K562 (cell line): Measurements from ENCODE around the gene E2F1. TPM values are rescaled to one million over a fixed set of nuclear protein-coding genes. Genes with fewer than 3 reads are reported as not detected.

Experiments
- ATAC-seq: fragments of 200-7000 bp; cut with Tn5 transposase; 3 replicates; pipeline ENCODE4 v1.9.1; 2020; ENCODE audit warnings: moderate library complexity
- BruUV-seq: library from RNA; stranded (reverse); fragments of 400-500 nt; replicated peaks from 2 replicates; lab custom pipeline; 2021; lab: Mats Ljungman, UMichigan
- CTCF ChIA-PET: fragments of 300-600 bp; formaldehyde crosslinking; extraction: SDS; loops from one replicate; lab custom pipeline; 2021; ENCODE audit warnings: low intra/inter-chr PET ratio; lab: Yijun Ruan, JAX
- POLR2A ChIA-PET: fragments of 300-600, 350-650 bp; sonication (Branson Sonifier 250); formaldehyde crosslinking; extraction: SDS; loops from one replicate; lab custom pipeline; 2021; ENCODE audit warnings: antibody characterized with exemption, inconsistent platforms; lab: Yijun Ruan, JAX
- DNase-seq, 4 experiments: peaks; one replicate each; pipeline versions ENCODE4 v3.0.0 to v3.0.0-alpha.2; 2011 to 2018; ENCODE audit warnings: low spot score in 3 of 4, mixed read lengths in 3 of 4; ENCODE audit errors: extremely low read depth in 1 of 4
- FAIRE-seq: peaks from 2 replicates; lab custom pipeline; 2011; peaks lifted over from hg19 to GRCh38; lab: Jason Lieb, UNC
- H2AFZ ChIP-seq: 2 replicates; pipeline ENCODE4 v1.6.0; 2011; ENCODE audit warnings: low read depth, low read length, control low read depth, inconsistent platforms
- H3K27ac ChIP-seq: fragments of 200-600 bp; 3 replicates; pipeline ENCODE4 v1.8.0; 2011; ENCODE audit warnings: low read depth, mild to moderate bottlenecking, control low read depth, inconsistent platforms, low read length, moderate library complexity, mixed read lengths; ENCODE audit errors: extremely low read depth
- H3K27me3 ChIP-seq, 2 experiments: fragments of 300-600 bp in 1 of 2; 2 replicates in 1 of 2; 3 replicates in 1 of 2; pipeline versions ENCODE4 v1.6.0 to v1.8.0; 2011; ENCODE audit warnings: inconsistent platforms in 2 of 2, low read length in 2 of 2, mild to moderate bottlenecking in 1 of 2, mixed read lengths in 1 of 2, moderate library complexity in 1 of 2; ENCODE audit not compliant: control insufficient read depth in 2 of 2, insufficient read depth in 2 of 2
- H3K36me3 ChIP-seq: fragments of 300-600 bp; 3 replicates; pipeline ENCODE4 v1.8.0; 2011; ENCODE audit warnings: mild to moderate bottlenecking, low read length, inconsistent platforms; ENCODE audit not compliant: control insufficient read depth, insufficient read depth
- H3K4me1 ChIP-seq, 2 experiments: fragments of 200-600 bp in 1 of 2; replicated peaks in 1 of 2; 2 replicates in 1 of 2; 3 replicates in 1 of 2; pipeline versions ENCODE4 v1.5.1 to v1.8.0; 2011; ENCODE audit warnings: inconsistent platforms in 2 of 2, low read length in 2 of 2, mild to moderate bottlenecking in 1 of 2, mixed read lengths in 1 of 2, moderate library complexity in 1 of 2; ENCODE audit not compliant: control insufficient read depth in 2 of 2, insufficient read depth in 2 of 2
- H3K4me2 ChIP-seq: 2 replicates; pipeline ENCODE4 v1.6.1; 2011; ENCODE audit warnings: low read length, control low read depth, inconsistent platforms, mixed read lengths; ENCODE audit not compliant: insufficient read depth
- H3K4me3 ChIP-seq: fragments of 200-600 bp; sonication (generic), shearing (Covaris generic); 2 replicates; pipeline ENCODE4 v1.5.1; 2016; ENCODE audit warnings: control low read depth, inconsistent platforms
- H3K79me2 ChIP-seq: fragments of 200-600 bp; 3 replicates; pipeline ENCODE4 v1.8.0; 2011; ENCODE audit warnings: low read length, inconsistent platforms; ENCODE audit not compliant: control insufficient read depth, insufficient read depth
- H3K9ac ChIP-seq, 2 experiments: 2 replicates each; pipeline versions ENCODE4 v1.6.0 to v1.6.1; 2011; ENCODE audit warnings: low read depth in 2 of 2, low read length in 2 of 2, control low read depth in 1 of 2, inconsistent platforms in 1 of 2, mild to moderate bottlenecking in 1 of 2, mixed read lengths in 1 of 2; ENCODE audit not compliant: insufficient read depth in 1 of 2
- H3K9me1 ChIP-seq: one replicate; pipeline ENCODE4 v1.6.0; 2011; ENCODE audit warnings: inconsistent platforms, mild to moderate bottlenecking, low read length, moderate library complexity; ENCODE audit not compliant: control insufficient read depth, insufficient read depth
- H3K9me3 ChIP-seq: replicated peaks from 2 replicates; pipeline ENCODE4 v1.5.1; 2011; ENCODE audit warnings: low read depth, low read length, inconsistent platforms; ENCODE audit not compliant: control insufficient read depth, insufficient read depth
- H4K20me1 ChIP-seq: replicated peaks from 2 replicates; pipeline ENCODE4 v1.6.1; 2011; ENCODE audit warnings: low read length, inconsistent platforms, mixed read lengths; ENCODE audit not compliant: control insufficient read depth, insufficient read depth
- CTBP1 ChIP-seq: fragments of 450-650 bp; IDR thresholded peaks from 2 replicates; pipeline ENCODE4 v1.6.1; 2016; ENCODE audit warnings: borderline replicate concordance
- DIDO1 ChIP-seq: fragments of 450-650 bp; IDR thresholded peaks from 2 replicates; pipeline ENCODE4 v1.6.1; 2016; ENCODE audit warnings: low read depth, missing biosample characterization, missing genetic modification characterization
- EWSR1 ChIP-seq: fragments of 450-650 bp; IDR thresholded peaks from 2 replicates; pipeline ENCODE4 v1.6.1; 2018; ENCODE audit warnings: borderline replicate concordance, mild to moderate bottlenecking, low read depth, moderate library complexity; ENCODE audit not compliant: partially characterized antibody
- HDAC1 ChIP-seq, 2 experiments: fragments of 450-650 bp; IDR thresholded peaks; 2 replicates each; pipeline ENCODE4 v1.6.1; 2016 to 2017; ENCODE audit warnings: inconsistent platforms in 1 of 2, mild to moderate bottlenecking in 1 of 2, moderate library complexity in 1 of 2
- HDGF ChIP-seq: fragments of 450-650 bp; IDR thresholded peaks from 2 replicates; pipeline ENCODE4 v1.6.1; 2016
- HNRNPUL1 ChIP-seq: fragments of 200-400 bp; formaldehyde crosslinking; IDR thresholded peaks from 2 replicates; pipeline ENCODE4 v1.6.1; 2017; ENCODE audit warnings: low read length
- KDM1A ChIP-seq, 2 experiments: fragments of 450-650 bp; IDR thresholded peaks; 2 replicates each; pipeline ENCODE4 v1.6.1; 2016; ENCODE audit warnings: mild to moderate bottlenecking in 2 of 2
- PML ChIP-seq: IDR thresholded peaks from 2 replicates; pipeline ENCODE4 v1.6.1; 2012; ENCODE audit warnings: low read length, inconsistent platforms
- PTBP1 ChIP-seq: fragments of 200-400 bp; formaldehyde crosslinking; IDR thresholded peaks from 2 replicates; pipeline ENCODE4 v1.6.1; 2017; ENCODE audit warnings: low read depth, low read length
- SMARCA5 ChIP-seq: fragments of 450-650 bp; IDR thresholded peaks from 2 replicates; pipeline ENCODE4 v1.6.1; 2016
- STAG1 ChIP-seq: sonication (generic); formaldehyde crosslinking; IDR thresholded peaks from 2 replicates; pipeline ENCODE4 v1.5.0; 2020; ENCODE audit warnings: missing genetic modification reagents, borderline replicate concordance
- ZNF324 ChIP-seq: fragments of 250-450 bp; sonication (Bioruptor Pico); IDR thresholded peaks from 2 replicates; pipeline ENCODE4 v1.4.0; 2020; ENCODE audit warnings: mild to moderate bottlenecking
- ZNF408 ChIP-seq: fragments of 250-450 bp; sonication (Bioruptor Pico); IDR thresholded peaks from 2 replicates; pipeline ENCODE4 v1.4.0; 2020; ENCODE audit warnings: low read depth, mild to moderate bottlenecking, moderate library complexity
- WGBS: fragments of 100-300 bp; shearing (Covaris generic); methylation state at CpG from one replicate; pipeline ENCODE4 v1.1.6; 2016; ENCODE audit warnings: low coverage, mixed read lengths; ENCODE audit not compliant: insufficient coverage; ENCODE audit errors: missing lambda C conversion rate; 5-methylcytosine and 5-hydroxymethylcytosine counted together
- in situ Hi-C: fragments of 300-500 bp; cut with MboI; formaldehyde crosslinking; loops from 4 replicates; pipeline ENCODE4 v1.15.0; 2018; ENCODE audit warnings: inconsistent platforms, mixed read lengths
- intact Hi-C: fragments of 100-400 bp; cut with micrococcal nuclease; formaldehyde crosslinking; loops from 2 replicates; pipeline ENCODE4 v1.14.2; 2022
- polyA plus RNA-seq, 8 experiments: library from polyadenylated mRNA; depleted of rRNA in 4 of 8; stranded (reverse) in 5 of 8; unstranded in 3 of 8; fragments of >200 nt; fragmentation: Nextera tagmentation in 2 of 8; fragmentation: Illumina TruSeq in 1 of 8; extraction: Ambion mirVana in 2 of 8; extraction: Trizol in 1 of 8; gene quantifications; 2 replicates each; pipeline versions ENCODE4 v1.2.1 to v1.2.3, GENCODE V29; 2011 to 2014; ENCODE audit warnings: inconsistent platforms in 1 of 8, missing spikeins in 1 of 8
- total RNA-seq, 7 experiments: library from RNA; depleted of rRNA in 6 of 7; stranded (reverse); fragments of >200 nt in 6 of 7; fragmentation: Illumina TruSeq in 2 of 7; extraction: Trizol in 2 of 7; gene quantifications; 2 replicates each; pipeline versions ENCODE4 v1.2.1 to v1.2.3, GENCODE V29; 2011 to 2021; ENCODE audit warnings: low replicate concordance in 1 of 7
- TF ChIP-seq, protein P1 (sequence below): fragments of 250-450 bp; sonication (Bioruptor Pico); IDR thresholded peaks from 2 replicates; pipeline ENCODE4 v1.5.0; 2021; ENCODE audit warnings: mild to moderate bottlenecking, borderline replicate concordance
- TF ChIP-seq, protein P2 (sequence below): sonication (generic); formaldehyde crosslinking; IDR thresholded peaks from 2 replicates; pipeline ENCODE4 v1.8.0; 2023; ENCODE audit warnings: missing genetic modification reagents, mild to moderate bottlenecking, borderline replicate concordance

Gene E2F1
- total and polyA plus RNA-seq, 9 of the 15 experiments (the other 6 are each of a cell fraction or from before 2014, with no cell fraction given): 0.14 to 30.6 (median 13.1) TPM

- peak overlapping the region; percentile 74 for H3K27ac ChIP-seq
- TF ChIP-seq SMARCA5 (0 out of 2 replicates have a peak, but pooled peaks have one; percentile 45), PTBP1 (peak; percentile 80; the same call in 1 of the 2 replicates), ZNF408 (CRISPR knock-in tag) (no peak), EWSR1 (no peak), HDAC1 (IDR thresholded peaks at IDR 0.05) (no peak), KDM1A (IDR thresholded peaks at IDR 0.05) (0 out of 4 replicates have a peak, but pooled peaks of 1 of the 2 experiments have one; percentile 56), CTBP1 (0 out of 2 replicates have a peak, but pooled peaks have one; percentile 0), DIDO1 (tag) (no peak), STAG1 (CRISPR knock-in tag) (0 out of 2 replicates have a peak, but pooled peaks have one; percentile 37), HNRNPUL1 (no peak), ZNF324 (no peak), HDGF (peak; percentile 58; the same call in 1 of the 2 replicates), PML (0 out of 2 replicates have a peak, but pooled peaks have one; percentile 22)
- TF ChIP-seq, protein P1, sequence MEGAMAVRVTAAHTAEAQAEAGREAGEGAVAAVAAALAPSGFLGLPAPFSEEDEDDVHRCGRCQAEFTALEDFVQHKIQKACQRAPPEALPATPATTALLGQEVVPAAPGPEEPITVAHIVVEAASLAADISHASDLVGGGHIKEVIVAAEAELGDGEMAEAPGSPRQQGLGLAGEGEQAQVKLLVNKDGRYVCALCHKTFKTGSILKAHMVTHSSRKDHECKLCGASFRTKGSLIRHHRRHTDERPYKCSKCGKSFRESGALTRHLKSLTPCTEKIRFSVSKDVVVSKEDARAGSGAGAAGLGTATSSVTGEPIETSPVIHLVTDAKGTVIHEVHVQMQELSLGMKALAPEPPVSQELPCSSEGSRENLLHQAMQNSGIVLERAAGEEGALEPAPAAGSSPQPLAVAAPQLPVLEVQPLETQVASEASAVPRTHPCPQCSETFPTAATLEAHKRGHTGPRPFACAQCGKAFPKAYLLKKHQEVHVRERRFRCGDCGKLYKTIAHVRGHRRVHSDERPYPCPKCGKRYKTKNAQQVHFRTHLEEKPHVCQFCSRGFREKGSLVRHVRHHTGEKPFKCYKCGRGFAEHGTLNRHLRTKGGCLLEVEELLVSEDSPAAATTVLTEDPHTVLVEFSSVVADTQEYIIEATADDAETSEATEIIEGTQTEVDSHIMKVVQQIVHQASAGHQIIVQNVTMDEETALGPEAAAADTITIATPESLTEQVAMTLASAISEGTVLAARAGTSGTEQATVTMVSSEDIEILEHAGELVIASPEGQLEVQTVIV (CRISPR knock-in tag): no peak
- TF ChIP-seq, protein P2, sequence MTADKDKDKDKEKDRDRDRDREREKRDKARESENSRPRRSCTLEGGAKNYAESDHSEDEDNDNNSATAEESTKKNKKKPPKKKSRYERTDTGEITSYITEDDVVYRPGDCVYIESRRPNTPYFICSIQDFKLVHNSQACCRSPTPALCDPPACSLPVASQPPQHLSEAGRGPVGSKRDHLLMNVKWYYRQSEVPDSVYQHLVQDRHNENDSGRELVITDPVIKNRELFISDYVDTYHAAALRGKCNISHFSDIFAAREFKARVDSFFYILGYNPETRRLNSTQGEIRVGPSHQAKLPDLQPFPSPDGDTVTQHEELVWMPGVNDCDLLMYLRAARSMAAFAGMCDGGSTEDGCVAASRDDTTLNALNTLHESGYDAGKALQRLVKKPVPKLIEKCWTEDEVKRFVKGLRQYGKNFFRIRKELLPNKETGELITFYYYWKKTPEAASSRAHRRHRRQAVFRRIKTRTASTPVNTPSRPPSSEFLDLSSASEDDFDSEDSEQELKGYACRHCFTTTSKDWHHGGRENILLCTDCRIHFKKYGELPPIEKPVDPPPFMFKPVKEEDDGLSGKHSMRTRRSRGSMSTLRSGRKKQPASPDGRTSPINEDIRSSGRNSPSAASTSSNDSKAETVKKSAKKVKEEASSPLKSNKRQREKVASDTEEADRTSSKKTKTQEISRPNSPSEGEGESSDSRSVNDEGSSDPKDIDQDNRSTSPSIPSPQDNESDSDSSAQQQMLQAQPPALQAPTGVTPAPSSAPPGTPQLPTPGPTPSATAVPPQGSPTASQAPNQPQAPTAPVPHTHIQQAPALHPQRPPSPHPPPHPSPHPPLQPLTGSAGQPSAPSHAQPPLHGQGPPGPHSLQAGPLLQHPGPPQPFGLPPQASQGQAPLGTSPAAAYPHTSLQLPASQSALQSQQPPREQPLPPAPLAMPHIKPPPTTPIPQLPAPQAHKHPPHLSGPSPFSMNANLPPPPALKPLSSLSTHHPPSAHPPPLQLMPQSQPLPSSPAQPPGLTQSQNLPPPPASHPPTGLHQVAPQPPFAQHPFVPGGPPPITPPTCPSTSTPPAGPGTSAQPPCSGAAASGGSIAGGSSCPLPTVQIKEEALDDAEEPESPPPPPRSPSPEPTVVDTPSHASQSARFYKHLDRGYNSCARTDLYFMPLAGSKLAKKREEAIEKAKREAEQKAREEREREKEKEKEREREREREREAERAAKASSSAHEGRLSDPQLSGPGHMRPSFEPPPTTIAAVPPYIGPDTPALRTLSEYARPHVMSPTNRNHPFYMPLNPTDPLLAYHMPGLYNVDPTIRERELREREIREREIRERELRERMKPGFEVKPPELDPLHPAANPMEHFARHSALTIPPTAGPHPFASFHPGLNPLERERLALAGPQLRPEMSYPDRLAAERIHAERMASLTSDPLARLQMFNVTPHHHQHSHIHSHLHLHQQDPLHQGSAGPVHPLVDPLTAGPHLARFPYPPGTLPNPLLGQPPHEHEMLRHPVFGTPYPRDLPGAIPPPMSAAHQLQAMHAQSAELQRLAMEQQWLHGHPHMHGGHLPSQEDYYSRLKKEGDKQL (CRISPR knock-in tag): no peak
Observed at GRCh38 chr20:33719277-33719988, 33.2 kb upstream of the E2F1 start.

More at GRCh38 chr20:33719277-33719988, 33.2 kb upstream of the E2F1 start:
- H3K4me3 ChIP-seq: peak overlapping the region; percentile 76
- intact Hi-C loops (no loop called here), in situ Hi-C loops (no loop called here)
- no peaks in the 10 kb centered on the region for H3K27me3 ChIP-seq
- H2AFZ ChIP-seq: peak overlapping the region; percentile 97
- H4K20me1 ChIP-seq: no peaks in the 10 kb centered on the region
- H3K36me3 ChIP-seq: no peaks in the 10 kb centered on the region
- peaks cover 7 to 14% of the 10 kb centered on the region in 2 experiments; a peak in 4 of 5 replicates for H3K4me1 ChIP-seq
- H3K9me3 ChIP-seq: no peaks in the 10 kb centered on the region
- ATAC-seq: peak; percentile 2; the same call in 1 of the 3 replicates
- TSS peak; percentile 84 for BruUV-seq
- WGBS: 27% methylated on average over 13 of the region's 13 CpGs
- CTCF ChIA-PET: no interaction called here
- DNase-seq: no peak
- peak overlapping the region; percentile 92 for H3K4me2 ChIP-seq
- no peaks in the 10 kb centered on the region for H3K9me1 ChIP-seq
- POLR2A ChIA-PET: interaction anchor here (0.8 to 1.7 kb wide), 11 partner anchors 8 to 367 kb away, joined by 3 to 7 read pairs (median 4); partner anchors contain the start of genes ACTL10 and ZNF341
- peaks cover 11% of the 10 kb centered on the region; the same call in 2 of the 3 replicates for H3K79me2 ChIP-seq
- peak overlapping the region; percentile 82 to 92 for H3K9ac ChIP-seq
- FAIRE-seq: no peak
